ENCODE data around the gene INPP5D.

Gene INPP5D

DNA sequence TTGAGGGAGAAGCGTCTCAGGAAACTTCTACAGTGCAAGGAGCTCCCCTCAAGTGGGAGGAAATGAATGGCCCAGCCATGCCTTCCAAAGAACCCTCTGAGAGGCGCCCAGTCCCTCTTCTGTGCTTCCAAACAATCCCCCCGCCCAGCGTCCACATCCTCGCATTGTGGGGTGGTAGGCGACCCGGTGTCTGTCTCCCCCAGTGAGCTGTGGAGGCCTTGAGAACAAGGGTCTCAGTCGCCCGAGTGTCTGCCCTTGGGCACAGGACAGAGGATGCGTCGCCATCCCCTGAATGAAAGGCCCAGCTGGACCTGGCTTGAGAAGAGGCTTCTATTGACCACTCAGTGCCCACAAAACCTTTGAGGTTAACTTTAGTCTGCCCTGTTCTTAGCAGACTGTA lies 29.7 kb downstream of the INPP5D start:
- DNase-seq (ENCODE audit: extremely low read depth, low read depth), result no peak
- TF ChIP-seq, protein P1, sequence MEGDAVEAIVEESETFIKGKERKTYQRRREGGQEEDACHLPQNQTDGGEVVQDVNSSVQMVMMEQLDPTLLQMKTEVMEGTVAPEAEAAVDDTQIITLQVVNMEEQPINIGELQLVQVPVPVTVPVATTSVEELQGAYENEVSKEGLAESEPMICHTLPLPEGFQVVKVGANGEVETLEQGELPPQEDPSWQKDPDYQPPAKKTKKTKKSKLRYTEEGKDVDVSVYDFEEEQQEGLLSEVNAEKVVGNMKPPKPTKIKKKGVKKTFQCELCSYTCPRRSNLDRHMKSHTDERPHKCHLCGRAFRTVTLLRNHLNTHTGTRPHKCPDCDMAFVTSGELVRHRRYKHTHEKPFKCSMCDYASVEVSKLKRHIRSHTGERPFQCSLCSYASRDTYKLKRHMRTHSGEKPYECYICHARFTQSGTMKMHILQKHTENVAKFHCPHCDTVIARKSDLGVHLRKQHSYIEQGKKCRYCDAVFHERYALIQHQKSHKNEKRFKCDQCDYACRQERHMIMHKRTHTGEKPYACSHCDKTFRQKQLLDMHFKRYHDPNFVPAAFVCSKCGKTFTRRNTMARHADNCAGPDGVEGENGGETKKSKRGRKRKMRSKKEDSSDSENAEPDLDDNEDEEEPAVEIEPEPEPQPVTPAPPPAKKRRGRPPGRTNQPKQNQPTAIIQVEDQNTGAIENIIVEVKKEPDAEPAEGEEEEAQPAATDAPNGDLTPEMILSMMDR (IDR thresholded peaks at IDR 0.05; ENCODE audit: low read depth, low read length), result no peak

DNA sequence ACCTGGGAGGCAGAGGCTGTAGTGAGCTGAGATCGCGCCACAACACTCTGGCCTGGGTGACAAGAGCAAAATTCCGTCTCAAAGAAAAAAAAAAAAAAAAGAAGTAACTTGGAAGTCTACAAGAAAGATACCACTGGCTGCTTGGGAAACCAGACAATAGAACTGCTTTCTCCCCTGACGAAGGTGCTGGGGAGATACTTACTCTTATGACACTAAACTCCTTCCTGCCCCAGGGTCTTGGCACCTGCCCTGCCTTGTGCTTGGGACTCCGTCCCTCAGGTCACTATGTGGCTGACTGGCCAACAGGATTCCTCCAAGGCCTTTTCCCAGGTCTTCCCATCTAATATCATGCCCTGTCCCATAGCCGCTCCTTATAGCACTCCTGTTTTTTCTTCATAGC lies 30.7 kb downstream of the INPP5D start:
- no peak for DNase-seq (ENCODE audit: extremely low read depth, low read depth)
- TF ChIP-seq, protein P1 (IDR thresholded peaks at IDR 0.05; ENCODE audit: low read depth, low read length), result no peak

DNA sequence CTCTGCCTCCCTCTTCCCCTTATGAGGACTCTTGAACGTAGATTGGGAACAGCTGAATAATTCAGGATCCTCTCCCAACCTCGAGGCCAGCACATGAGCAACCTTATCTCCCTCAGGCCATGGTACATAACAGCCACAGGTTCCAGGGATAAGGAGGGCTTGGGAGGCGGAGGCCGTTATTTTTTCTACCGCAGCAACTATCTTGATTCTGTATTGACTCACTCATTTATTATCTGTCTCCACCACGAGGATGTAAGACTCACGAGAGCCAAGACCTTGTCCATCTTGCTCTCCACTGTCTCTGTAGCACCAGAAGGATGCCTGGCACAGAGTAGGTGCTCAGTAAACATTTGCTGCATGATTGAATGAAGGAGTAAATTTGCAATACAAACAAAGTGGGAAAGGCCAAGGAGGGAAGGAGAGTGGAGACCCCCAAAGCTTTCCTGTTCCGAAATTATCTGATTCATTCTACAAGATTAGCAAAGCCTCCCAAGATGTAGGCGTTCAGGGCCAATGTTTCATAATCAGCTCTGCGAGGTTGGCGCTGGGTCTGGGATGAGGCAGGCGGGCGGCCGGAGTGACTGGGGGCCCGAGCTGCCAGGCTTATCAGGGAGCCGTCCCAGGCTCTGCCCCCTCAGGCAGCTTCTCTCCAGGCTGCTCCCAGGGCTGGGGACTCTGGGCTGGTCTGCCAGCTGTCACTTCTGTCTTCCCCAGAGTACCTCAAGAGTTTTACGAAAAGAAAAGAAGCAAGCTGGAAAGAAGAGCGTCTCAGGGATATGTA lies 31.6 kb downstream of the INPP5D start:
- TF ChIP-seq, protein P1 (IDR thresholded peaks at IDR 0.05; ENCODE audit: low read depth, low read length), result no peak
- DNase-seq (ENCODE audit: extremely low read depth, low read depth), result no peak

DNA sequence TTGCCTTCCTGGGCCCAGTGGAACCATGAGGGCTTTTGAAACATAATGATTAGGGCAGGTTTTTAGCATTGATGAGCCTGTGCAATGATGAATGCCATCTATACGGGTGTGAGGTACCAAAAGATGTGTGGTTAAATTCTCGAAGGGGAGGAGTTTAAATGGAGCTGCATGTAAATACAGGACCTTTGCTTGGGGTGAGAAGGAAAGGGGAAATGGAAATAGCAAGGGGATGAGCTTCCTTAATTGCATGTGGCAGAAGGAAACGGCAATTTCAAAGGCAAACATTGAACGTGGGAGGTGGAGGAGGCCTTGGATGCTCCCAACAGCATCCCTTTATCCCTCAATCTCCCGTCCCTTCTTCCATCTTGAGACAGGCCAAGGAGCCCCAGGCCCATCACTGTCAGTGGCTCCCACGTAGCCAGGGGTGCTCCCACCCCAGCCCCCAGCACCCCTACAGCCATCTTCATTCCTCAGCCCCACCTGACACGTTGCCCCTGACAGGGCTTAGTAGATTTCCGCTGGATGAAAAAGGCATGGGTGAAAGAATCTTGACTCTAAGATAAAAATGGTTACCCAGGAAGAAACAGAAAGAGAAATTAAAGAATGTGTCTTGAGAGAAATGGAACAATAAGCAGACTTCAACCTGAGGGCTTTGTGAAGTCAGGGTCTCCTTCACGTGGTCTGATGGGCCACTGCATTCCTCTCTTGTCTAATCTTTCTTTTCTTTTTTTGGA lies 32.5 kb downstream of the INPP5D start:
- TF ChIP-seq, protein P1 (IDR thresholded peaks at IDR 0.05; ENCODE audit: low read depth, low read length), result no peak
- no peak for DNase-seq (ENCODE audit: extremely low read depth, low read depth)

DNA sequence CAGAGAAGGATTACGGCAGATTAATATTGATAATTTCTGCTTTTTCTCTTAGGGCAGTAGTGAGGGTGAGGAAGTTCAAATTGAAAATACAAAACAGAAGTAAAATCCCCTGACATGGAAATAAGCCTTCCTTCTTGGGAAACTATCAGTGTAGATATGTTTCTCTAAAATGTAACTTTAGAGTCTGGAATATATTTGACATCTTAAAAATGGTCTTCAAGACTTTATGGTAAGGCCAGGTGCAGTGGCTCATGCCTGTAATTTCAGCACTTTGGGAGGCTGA lies 33.0 kb downstream of the INPP5D start:
- DNase-seq (ENCODE audit: extremely low read depth, low read depth), result no peak
- TF ChIP-seq, protein P1 (IDR thresholded peaks at IDR 0.05; ENCODE audit: low read depth, low read length), result no peak

DNA sequence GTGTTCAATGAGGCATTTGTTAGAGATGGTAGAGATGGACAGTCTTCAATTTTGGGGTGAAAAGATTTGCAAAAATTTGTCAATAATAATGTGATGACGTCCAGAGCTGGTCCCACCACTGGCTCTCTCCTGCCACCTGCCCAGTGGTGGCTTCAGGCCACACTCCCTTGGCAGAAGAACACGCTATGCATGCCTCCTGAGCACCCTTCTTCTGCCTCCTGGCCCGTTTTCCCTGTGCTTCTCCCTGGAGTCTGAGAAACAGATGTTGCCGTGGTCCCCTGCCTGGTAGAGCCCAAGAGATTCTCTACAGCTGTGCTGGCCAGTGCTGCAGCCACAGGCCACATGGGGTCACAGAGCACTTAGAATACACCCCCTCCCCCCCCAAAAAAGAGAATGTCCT lies 33.6 kb downstream of the INPP5D start:
- no peak for DNase-seq (ENCODE audit: extremely low read depth, low read depth)
- TF ChIP-seq, protein P1 (IDR thresholded peaks at IDR 0.05; ENCODE audit: low read depth, low read length), result no peak

DNA sequence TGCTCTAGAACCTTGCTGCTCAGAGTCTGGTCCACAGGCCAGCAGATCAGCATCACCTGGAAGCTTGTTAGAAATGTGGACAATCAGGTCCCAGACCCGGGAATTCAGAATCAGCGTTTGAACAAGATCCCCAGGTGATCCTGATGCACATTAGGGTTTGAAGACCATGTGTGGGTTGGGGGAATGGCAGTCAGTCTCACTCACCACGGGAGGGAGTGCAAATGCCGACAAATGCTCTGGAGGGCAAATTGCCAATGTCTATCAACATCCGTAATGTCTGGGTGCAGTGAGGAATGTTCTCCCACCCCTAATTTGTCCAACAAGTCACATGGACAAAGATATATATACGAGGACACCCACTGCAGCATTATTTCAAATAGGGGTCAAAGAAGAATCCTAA lies 34.5 kb downstream of the INPP5D start:
- TF ChIP-seq, protein P1 (IDR thresholded peaks at IDR 0.05; ENCODE audit: low read depth, low read length), result no peak
- DNase-seq (ENCODE audit: extremely low read depth, low read depth), result no peak
